Upper lobe of left lung (tissue), 6 donors: ENCODE measurements around the gene PGLYRP4. TPM values are rescaled to one million over a fixed set of nuclear protein-coding genes. Genes with fewer than 3 reads are reported as not detected.

Experiments used
- ATAC-seq, 2 donors: fragments of 200-7000 bp; cut with Tn5 transposase; one replicate each; pipeline ENCODE4 v1.9.1; 2022; ENCODE audit warnings: mild to moderate bottlenecking in 2 of 2, moderate library complexity in 2 of 2; ENCODE audit not compliant: low FRiP score in 2 of 2
- DNase-seq, 2 donors: peaks; one replicate each; pipeline ENCODE4 v3.0.0-alpha.2; 2019 to 2020
- H3K27ac ChIP-seq, 4 donors: fragments of 200-600 bp; sonication (generic); one replicate each; pipeline ENCODE4 v1.5.1; 2016 to 2019
- H3K27me3 ChIP-seq, 4 donors: fragments of 200-600 bp; sonication (generic); one replicate each; pipeline ENCODE4 v1.5.1; 2017 to 2019
- H3K36me3 ChIP-seq, 4 donors: fragments of 200-600 bp; sonication (generic); one replicate each; pipeline ENCODE4 v1.5.1; 2016 to 2019
- H3K4me1 ChIP-seq, 4 donors: fragments of 200-600 bp; sonication (generic); one replicate each; pipeline ENCODE4 v1.5.1; 2018 to 2019
- H3K4me3 ChIP-seq, 4 donors: fragments of 200-600 bp; sonication (generic); one replicate each; pipeline ENCODE4 v1.5.1; 2017 to 2019; ENCODE audit warnings: mild to moderate bottlenecking in 2 of 4, moderate library complexity in 1 of 4
- H3K9me3 ChIP-seq, 4 donors: fragments of 200-600 bp; sonication (generic); one replicate each; pipeline ENCODE4 v1.5.1; 2018 to 2019
- CTCF ChIP-seq, 6 experiments: fragments of 450-650 bp in 4 of 6; fragments of 200-600 bp in 2 of 6; sonication (generic) in 2 of 6; IDR thresholded peaks; one replicate each; pipeline ENCODE4 v1.5.1; 2016 to 2019; ENCODE audit warnings: antibody characterized with exemption in 6 of 6
- EP300 ChIP-seq, 4 donors: sonication (generic); formaldehyde crosslinking; IDR thresholded peaks; one replicate each; pipeline ENCODE4 v1.5.1; 2017; ENCODE audit warnings: antibody characterized with exemption in 4 of 4, control low read depth in 2 of 4
- POLR2A ChIP-seq, 4 donors: fragments of 450-650 bp; IDR thresholded peaks; one replicate each; pipeline ENCODE4 v1.5.1; 2016 to 2017; ENCODE audit warnings: antibody characterized with exemption in 4 of 4, mild to moderate bottlenecking in 2 of 4
- POLR2AphosphoS5 ChIP-seq, 2 donors: sonication (generic); formaldehyde crosslinking; IDR thresholded peaks; one replicate each; pipeline ENCODE4 v1.5.1; 2017; ENCODE audit warnings: antibody characterized with exemption in 2 of 2
- WGBS, 2 donors: methylation state at CpG; one replicate each; pipeline ENCODE4 v1.1.5; 2017 to 2018; 5-methylcytosine and 5-hydroxymethylcytosine counted together
- total RNA-seq, 6 donors: library from RNA; depleted of rRNA in 4 of 6; stranded (reverse); fragments of >200 nt in 4 of 6; gene quantifications; one replicate each; pipeline versions ENCODE4 v1.1.0 to v1.2.1, GENCODE V29; 2016 to 2021
- donor health status: DM: no; HTN: no; CAD: no; lungs with moderate emphysema.
- donor health status: DM: no; HTN: yes; CAD: no; lungs with severe emphysema.

PGLYRP4 gene
- total RNA-seq, 6 donors from 2014 or later: not detected

GRCh38 chr1:153310526-153310925 is 38.1 kb downstream of the PGLYRP4 start:
- Histone ChIP-seq H3K27me3 (no peaks in the 10 kb centered on the region), H3K9me3 (no peaks in the 10 kb centered on the region), H3K27ac (no peak overlapping the region), H3K4me1 (no peaks in the 10 kb centered on the region), H3K36me3 (no peaks in the 10 kb centered on the region), H3K4me3 (no peak overlapping the region)
- ATAC-seq (no peak), DNase-seq (no peak)
- TF ChIP-seq POLR2AphosphoS5 (IDR thresholded peaks at IDR 0.05): no peak
- TF ChIP-seq EP300 (IDR thresholded peaks at IDR 0.05): no peak
- no peak for TF ChIP-seq CTCF (IDR thresholded peaks at IDR 0.05)
- TF ChIP-seq POLR2A (IDR thresholded peaks at IDR 0.05): no peak
- WGBS, 2 donors: 71 to 75% methylated on average over 7 of the region's 7 CpGs

DNA sequence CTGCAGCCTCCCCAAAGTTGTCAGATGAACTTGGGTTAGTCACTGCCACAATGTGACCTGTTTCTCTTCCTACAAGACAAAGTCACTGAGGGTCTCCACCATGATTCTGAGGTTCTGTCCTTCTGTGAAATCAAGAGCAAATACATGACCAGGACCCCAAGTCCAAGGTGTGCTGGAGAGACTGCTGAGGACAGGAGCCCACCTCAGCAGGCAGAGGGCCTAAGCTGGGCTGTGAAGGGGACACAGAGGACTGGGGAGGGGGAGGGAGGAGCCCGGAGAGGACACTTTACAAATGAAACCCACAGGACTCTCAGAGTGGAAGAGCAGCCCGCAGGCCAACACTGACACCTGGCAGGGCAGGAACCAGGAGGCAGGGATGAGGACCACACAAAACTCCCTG is 39.2 kb downstream of the PGLYRP4 start:
- Histone ChIP-seq H3K27ac (no peak overlapping the region), H3K9me3 (no peaks in the 10 kb centered on the region), H3K4me1 (no peaks in the 10 kb centered on the region), H3K27me3 (no peaks in the 10 kb centered on the region), H3K4me3 (no peak overlapping the region), H3K36me3 (no peaks in the 10 kb centered on the region)
- no peak for TF ChIP-seq EP300 (IDR thresholded peaks at IDR 0.05)
- no peak for TF ChIP-seq CTCF (IDR thresholded peaks at IDR 0.05)
- TF ChIP-seq POLR2AphosphoS5 (IDR thresholded peaks at IDR 0.05): no peak
- 60 to 86% methylated on average over 2 of the region's 2 CpGs for WGBS, 2 donors
- ATAC-seq (no peak), DNase-seq (no peak)

DNA sequence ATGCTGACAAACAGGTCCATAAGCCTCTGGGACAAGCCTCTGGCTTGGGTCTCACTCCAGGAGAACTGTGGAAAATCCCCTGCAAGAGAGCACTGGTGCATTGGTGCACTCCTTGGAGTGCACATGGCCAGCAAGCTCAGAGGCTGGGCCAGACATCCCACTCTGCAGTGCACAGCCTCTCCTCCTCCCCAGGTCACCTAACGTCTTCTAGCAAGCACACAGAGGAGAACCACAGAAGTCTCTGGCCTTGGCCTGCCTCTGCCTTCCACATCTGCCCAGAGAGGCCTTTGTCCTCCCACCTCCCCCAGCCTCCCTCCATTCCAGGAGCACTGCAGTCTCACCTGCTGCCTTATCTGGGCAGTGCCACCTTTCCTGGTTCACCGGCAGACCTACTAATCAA is 40.1 kb downstream of the PGLYRP4 start:
- TF ChIP-seq EP300 (IDR thresholded peaks at IDR 0.05): no peak
- no peak for TF ChIP-seq POLR2A (IDR thresholded peaks at IDR 0.05)
- TF ChIP-seq POLR2AphosphoS5 (IDR thresholded peaks at IDR 0.05): no peak
- no peak for TF ChIP-seq CTCF (IDR thresholded peaks at IDR 0.05)
- H3K27me3 ChIP-seq: no peaks in the 10 kb centered on the region
- no peak overlapping the region for H3K27ac ChIP-seq
- no peak overlapping the region for H3K4me3 ChIP-seq
- ATAC-seq (no peak), DNase-seq (no peak)
- no peaks in the 10 kb centered on the region for H3K36me3 ChIP-seq
- WGBS, 2 donors: 83 to 91% methylated on average over 2 of the region's 2 CpGs
- no peaks in the 10 kb centered on the region for H3K4me1 ChIP-seq
- H3K9me3 ChIP-seq: no peaks in the 10 kb centered on the region

DNA sequence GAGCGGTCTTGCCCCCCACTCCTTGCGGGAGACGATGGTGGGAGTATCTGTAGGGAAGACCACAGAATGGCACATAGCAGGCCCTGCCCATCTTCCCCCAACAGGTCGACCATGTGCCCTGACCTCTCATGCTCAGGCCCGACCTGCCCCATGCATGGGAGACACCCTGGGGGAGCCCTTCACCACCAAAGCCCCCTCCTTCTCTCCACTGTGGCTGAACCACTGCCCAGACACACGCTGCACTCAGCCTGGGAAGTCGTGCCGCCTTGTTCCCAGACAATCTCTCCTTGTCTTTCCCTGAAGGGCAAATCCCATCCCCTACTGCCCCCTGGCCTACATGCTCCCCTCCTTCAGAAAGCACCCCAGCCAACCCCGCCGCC is 41.4 kb downstream of the PGLYRP4 start:
- Histone ChIP-seq H3K27ac (no peak overlapping the region), H3K27me3 (no peaks in the 10 kb centered on the region), H3K4me1 (no peaks in the 10 kb centered on the region), H3K9me3 (no peaks in the 10 kb centered on the region), H3K4me3 (no peak overlapping the region), H3K36me3 (no peaks in the 10 kb centered on the region)
- no peak for DNase-seq
- peak in 1 of 2 donors; percentile 20 for ATAC-seq
- 82 to 83% methylated on average over 7 to 10 of the region's 10 CpGs for WGBS, 2 donors
- TF ChIP-seq POLR2A (IDR thresholded peaks at IDR 0.05): no peak
- TF ChIP-seq CTCF (IDR thresholded peaks at IDR 0.05): no peak
- TF ChIP-seq POLR2AphosphoS5 (IDR thresholded peaks at IDR 0.05): no peak
- no peak for TF ChIP-seq EP300 (IDR thresholded peaks at IDR 0.05)

- Histone ChIP-seq H3K4me1 (no peaks in the 10 kb centered on the region), H3K9me3 (no peaks in the 10 kb centered on the region), H3K27me3 (no peaks in the 10 kb centered on the region), H3K27ac (no peak overlapping the region), H3K4me3 (no peak overlapping the region), H3K36me3 (no peaks in the 10 kb centered on the region)
- DNase-seq (no peak), ATAC-seq (peak in 1 of 2 donors; percentile 27)
- TF ChIP-seq POLR2AphosphoS5 (IDR thresholded peaks at IDR 0.05): no peak
- TF ChIP-seq CTCF (IDR thresholded peaks at IDR 0.05): no peak
- TF ChIP-seq EP300 (IDR thresholded peaks at IDR 0.05): no peak
- no peak for TF ChIP-seq POLR2A (IDR thresholded peaks at IDR 0.05)
- 77 to 83% methylated on average over 19 to 22 of the region's 22 CpGs for WGBS, 2 donors
Observed at GRCh38 chr1:153306303-153307220, 42.1 kb downstream of the PGLYRP4 start.
